Measurements from ENCODE around the gene EME2. TPM values are rescaled to one million over a fixed set of nuclear protein-coding genes. Genes with fewer than 3 reads are reported as not detected.

Gene EME2
- total and polyA plus RNA-seq, 3 donors from 2014 or later = 12.5 to 34.2 (median 20.3) TPM

GRCh38 chr16:1780677-1781072 is 8.1 kb downstream of the EME2 start:
- H3K9me3 ChIP-seq = no peaks in the 10 kb centered on the region
- DNase-seq = no peak
- no peaks in the 10 kb centered on the region for H3K27me3 ChIP-seq
- 59 to 64% methylated on average over 6 of the region's 6 CpGs for WGBS, 2 donors
- H3K36me3 ChIP-seq (ENCODE audit: low read depth, missing control alignments) = no peaks in the 10 kb centered on the region
- H3K27ac ChIP-seq = no peak overlapping the region
- no peak overlapping the region for H3K4me3 ChIP-seq
- TF ChIP-seq CTCF (IDR thresholded peaks at IDR 0.05) = no peak
- no peak for TF ChIP-seq POLR2A (IDR thresholded peaks at IDR 0.05)
- peaks cover 16% of the 10 kb centered on the region for H3K4me1 ChIP-seq
- intact Hi-C loops (cut with DNase I; ENCODE audit: low total_unique reads) = no loop called here

GRCh38 chr16:1781254-1781653 is 8.6 kb downstream of the EME2 start:
- Histone ChIP-seq H3K9me3 (no peaks in the 10 kb centered on the region), H3K27me3 (no peaks in the 10 kb centered on the region), H3K4me1 (peaks cover 16% of the 10 kb centered on the region), H3K36me3 (ENCODE audit: low read depth, missing control alignments) (no peaks in the 10 kb centered on the region), H3K27ac (peak overlapping the region; percentile 25 to 84), H3K4me3 (peak overlapping the region; percentile 85 to 88)
- intact Hi-C loops (cut with DNase I; ENCODE audit: low total_unique reads) = no loop called here
- TF ChIP-seq POLR2A (IDR thresholded peaks at IDR 0.05) (no peak), CTCF (IDR thresholded peaks at IDR 0.05) (no peak)
- DNase-seq = no peak
- 43 to 54% methylated on average over 16 to 20 of the region's 20 CpGs for WGBS, 2 donors

GRCh38 chr16:1781758-1782407 is 9.3 kb downstream of the EME2 start:
- Histone ChIP-seq H3K9me3 (no peaks in the 10 kb centered on the region), H3K36me3 (ENCODE audit: low read depth, missing control alignments) (no peaks in the 10 kb centered on the region), H3K4me3 (peak overlapping the region; percentile 85 to 88), H3K4me1 (peaks cover 16% of the 10 kb centered on the region), H3K27me3 (no peaks in the 10 kb centered on the region), H3K27ac (peak overlapping the region; percentile 25 to 84)
- WGBS, 2 donors = 1 to 3% methylated on average over 8 to 64 of the region's 70 CpGs
- TF ChIP-seq POLR2A (IDR thresholded peaks at IDR 0.05) (no peak), CTCF (IDR thresholded peaks at IDR 0.05) (no peak)
- intact Hi-C loops (cut with DNase I; ENCODE audit: low total_unique reads) = no loop called here
- no peak for DNase-seq

GRCh38 chr16:1782408-1783264 is 10.0 kb downstream of the EME2 start, which contains the start of the genes NUBP2 and SPSB3:
NUBP2 (plus strand) TSS chr16:1782960; CDS start chr16:1783021, 61 bp downstream.
SPSB3 (minus strand) TSS chr16:1782571; CDS start chr16:1781483, 1,088 bp downstream.
- peaks cover 16% of the 10 kb centered on the region for H3K4me1 ChIP-seq
- DNase-seq = peak; percentile 100
- WGBS, 2 donors = 1 to 4% methylated on average over 5 to 84 of the region's 102 CpGs
- intact Hi-C loops (cut with DNase I; ENCODE audit: low total_unique reads) = no loop called here
- H3K27me3 ChIP-seq = no peaks in the 10 kb centered on the region
- H3K9me3 ChIP-seq = no peaks in the 10 kb centered on the region
- no peaks in the 10 kb centered on the region for H3K36me3 ChIP-seq (ENCODE audit: low read depth, missing control alignments)
- peak within 1 kb of the TSS; percentile 49 to 84 for H3K27ac ChIP-seq
- peak within 1 kb of the TSS; percentile 85 to 88 for H3K4me3 ChIP-seq
- TF ChIP-seq CTCF (IDR thresholded peaks at IDR 0.05) = peak in 1 of 3 experiments; percentile 1
- no peak for TF ChIP-seq POLR2A (IDR thresholded peaks at IDR 0.05)

Measured in testis (tissue), 3 donors.